H7 (cell line): ENCODE results near the gene FANCE. TPM values are rescaled to one million over a fixed set of nuclear protein-coding genes. Genes with fewer than 3 reads are reported as not detected.

Experiments used
- total RNA-seq: library from RNA; depleted of rRNA; stranded (reverse); fragments of >200 nt; shearing (Covaris generic); gene quantifications from 2 replicates; pipeline ENCODE4 v1.2.3, GENCODE V29; 2014; rRNA removed

FANCE gene
- total RNA-seq, 1 experiment from 2014 or later: 18.7 TPM

Other genes starting within 250 kb of the FANCE start
- 0.45 and 0.70 TPM in 2 replicates for gene SCUBE3, start 238.4 kb upstream of the FANCE start, total RNA-seq
- 13.8 and 17.2 TPM in 2 replicates for gene ZNF76, start 192.6 kb upstream of the FANCE start, total RNA-seq
- gene DEF6, start 154.5 kb upstream of the FANCE start, total RNA-seq: 6.5 and 10.1 TPM in 2 replicates
- 1.9 and 3.2 TPM in 2 replicates for gene PPARD, start 109.8 kb upstream of the FANCE start, total RNA-seq
- gene RPL10A, start 16.1 kb downstream of the FANCE start, total RNA-seq: 2,080 and 2,249 TPM in 2 replicates
- 17.6 and 18.0 TPM in 2 replicates for gene TEAD3, start 44.7 kb downstream of the FANCE start, total RNA-seq
- gene TULP1, start 60.6 kb downstream of the FANCE start, total RNA-seq: 0.55 and 1.3 TPM in 2 replicates
- 13.2 and 15.0 TPM in 2 replicates for gene FKBP5, start 236.6 kb downstream of the FANCE start, total RNA-seq